GM12878 (cell line): ENCODE data around the gene TXNRD1. TPM values are rescaled to one million over a fixed set of nuclear protein-coding genes. Genes with fewer than 3 reads are reported as not detected.

Source experiments
- ATAC-seq: fragments of 200-7000 bp; cut with Tn5 transposase; 3 replicates; pipeline ENCODE4 v1.9.1; 2020; ENCODE audit warnings: mild to moderate bottlenecking, moderate library complexity
- BruUV-seq: library from RNA; stranded (reverse); fragments of 400-500 nt; replicated peaks from 2 replicates; lab custom pipeline; 2021; lab: Mats Ljungman, UMichigan
- CTCF ChIA-PET: fragments of 300-600 bp; sonication (Branson Sonifier 250); formaldehyde crosslinking; extraction: SDS; loops from one replicate; lab custom pipeline; 2021; ENCODE audit warnings: inconsistent platforms; lab: Yijun Ruan, JAX
- POLR2A ChIA-PET: fragments of 350-600 bp; formaldehyde crosslinking; extraction: SDS; loops from one replicate; lab custom pipeline; 2021; ENCODE audit warnings: inconsistent platforms; lab: Charles Lee
- RAD21 ChIA-PET: fragments of 300-600 bp; sonication (Branson Sonifier 250); formaldehyde crosslinking; loops from one replicate; lab custom pipeline; 2023; ENCODE audit warnings: antibody characterized with exemption; ENCODE audit not compliant: unreplicated experiment; lab: Charles Lee
- SMC1A ChIA-PET: fragments of 300-600 bp; sonication (Branson Sonifier 250); formaldehyde crosslinking; loops from one replicate; lab custom pipeline; 2023; ENCODE audit not compliant: unreplicated experiment, uncharacterized antibody; lab: Charles Lee
- DNase-seq: peaks from one replicate; pipeline ENCODE4 v3.0.0-alpha.2; 2011; ENCODE audit warnings: low read depth, low spot score
- FAIRE-seq: peaks from 3 replicates; lab custom pipeline; 2011; peaks lifted over from hg19 to GRCh38; lab: Jason Lieb, UNC
- H2AFZ ChIP-seq: 2 replicates; pipeline ENCODE4 v1.6.0; 2011; ENCODE audit warnings: low read depth, low read length, control low read depth; ENCODE audit not compliant: control insufficient read depth
- H3K27ac ChIP-seq: 2 replicates; pipeline ENCODE4 v1.5.1; 2011; ENCODE audit warnings: control low read depth; ENCODE audit not compliant: control insufficient read depth, insufficient read depth
- H3K27me3 ChIP-seq, 2 experiments: replicated peaks in 1 of 2; 2 replicates each; pipeline versions ENCODE4 v1.6.0 to v1.6.1; 2011; ENCODE audit warnings: low read length in 1 of 2; ENCODE audit not compliant: control insufficient read depth in 2 of 2, insufficient read depth in 2 of 2
- H3K36me3 ChIP-seq, 2 experiments: 2 replicates each; pipeline ENCODE4 v1.5.1; 2011; ENCODE audit warnings: low read length in 1 of 2; ENCODE audit not compliant: control insufficient read depth in 2 of 2, insufficient read depth in 2 of 2
- H3K4me1 ChIP-seq: 2 replicates; pipeline ENCODE4 v1.6.1; 2011; ENCODE audit warnings: mild to moderate bottlenecking, low read length, moderate library complexity, mixed read lengths; ENCODE audit not compliant: control insufficient read depth, insufficient read depth
- H3K4me2 ChIP-seq: 2 replicates; pipeline ENCODE4 v1.6.0; 2011; ENCODE audit warnings: control low read depth; ENCODE audit not compliant: control insufficient read depth, insufficient read depth
- H3K4me3 ChIP-seq: fragments of 200-600 bp; sonication (generic); 2 replicates; pipeline ENCODE4 v1.5.1; 2016
- H3K79me2 ChIP-seq: 2 replicates; pipeline ENCODE4 v1.6.0; 2011; ENCODE audit warnings: low read length; ENCODE audit not compliant: control insufficient read depth, insufficient read depth
- H3K9ac ChIP-seq: 2 replicates; pipeline ENCODE4 v1.8.0; 2011; ENCODE audit warnings: low read length, control low read depth, mixed read lengths; ENCODE audit not compliant: control insufficient read depth, insufficient read depth
- H3K9me3 ChIP-seq: replicated peaks from 3 replicates; pipeline ENCODE4 v1.5.1; 2011; ENCODE audit warnings: mild to moderate bottlenecking, low read length; ENCODE audit not compliant: control insufficient read depth, insufficient read depth
- H4K20me1 ChIP-seq: 2 replicates; pipeline ENCODE4 v1.6.0; 2011; ENCODE audit not compliant: control insufficient read depth, insufficient read depth
- ELK1 ChIP-seq: IDR thresholded peaks from 2 replicates; pipeline ENCODE4 v1.6.1; 2012; ENCODE audit warnings: low read depth, low read length, improper control_type of control experiment
- ESRRA ChIP-seq: IDR thresholded peaks from 2 replicates; pipeline ENCODE4 v1.6.1; 2012; ENCODE audit warnings: mild to moderate bottlenecking, low read length, improper control_type of control experiment
- IKZF2 ChIP-seq, 2 experiments: fragments of 450-650 bp; IDR thresholded peaks; 2 replicates each; pipeline ENCODE4 v1.6.1; 2017; ENCODE audit warnings: mild to moderate bottlenecking in 2 of 2, moderate library complexity in 2 of 2
- IRF4 ChIP-seq: IDR thresholded peaks from 2 replicates; pipeline ENCODE4 v1.6.1; 2011; ENCODE audit warnings: low read depth, low read length
- NFIC ChIP-seq: IDR thresholded peaks from 2 replicates; pipeline ENCODE4 v1.6.1; 2012; ENCODE audit warnings: low read depth, mild to moderate bottlenecking, inconsistent platforms, low read length, moderate library complexity
- NFYA ChIP-seq: IDR thresholded peaks from 2 replicates; pipeline ENCODE4 v1.6.1; 2011; ENCODE audit warnings: low read depth, mild to moderate bottlenecking, low read length, improper control_type of control experiment, borderline replicate concordance
- NR2F1 ChIP-seq: fragments of 450-650 bp; conservative IDR thresholded peaks from 2 replicates; pipeline ENCODE4 v1.6.1; 2017; ENCODE audit warnings: mild to moderate bottlenecking
- RB1 ChIP-seq: fragments of 450-650 bp; formaldehyde crosslinking; IDR thresholded peaks from 2 replicates; pipeline ENCODE4 v1.6.1; 2017; ENCODE audit warnings: mild to moderate bottlenecking, borderline replicate concordance
- STAT3 ChIP-seq: IDR thresholded peaks from 2 replicates; pipeline ENCODE4 v1.6.1; 2011; ENCODE audit warnings: low read depth, low read length, improper control_type of control experiment
- ZBTB11 ChIP-seq: fragments of 450-650 bp; formaldehyde crosslinking; IDR thresholded peaks from 2 replicates; pipeline ENCODE4 v1.5.0; 2022; ENCODE audit warnings: mild to moderate bottlenecking, missing genetic modification characterization
- ZSCAN29 ChIP-seq: fragments of 450-650 bp; IDR thresholded peaks from 2 replicates; pipeline ENCODE4 v1.6.1; 2017; ENCODE audit warnings: mild to moderate bottlenecking, moderate library complexity
- WGBS: methylation state at CpG from one replicate; pipeline ENCODE4 v1.1.6; 2016; ENCODE audit warnings: low lambda C conversion rate; ENCODE audit not compliant: insufficient replicate concordance, insufficient coverage; ENCODE audit errors: missing lambda C conversion rate; 5-methylcytosine and 5-hydroxymethylcytosine counted together
- in situ Hi-C: fragments of 300-500 bp; cut with MboI; formaldehyde crosslinking; loops from 9 replicates; pipeline ENCODE4 v1.14.3; 2018; ENCODE audit warnings: mixed read lengths
- intact Hi-C: fragments of 100-400 bp; cut with micrococcal nuclease; formaldehyde crosslinking; loops from one replicate; pipeline ENCODE4 v1.14.2; 2022; ENCODE audit not compliant: unreplicated experiment
- polyA plus RNA-seq, 11 experiments: library from polyadenylated mRNA; depleted of rRNA in 4 of 11; unstranded in 6 of 11; stranded (reverse) in 5 of 11; fragments of >200 nt; fragmentation: Nextera tagmentation in 4 of 11; fragmentation: Illumina TruSeq in 1 of 11; extraction: Ambion mirVana in 4 of 11; extraction: Trizol in 1 of 11; gene quantifications; 1 replicate in 1 of 11; 2 replicates in 10 of 11; pipeline versions ENCODE4 v1.2.1 to v1.2.3, GENCODE V29; 2011 to 2016; ENCODE audit warnings: inconsistent platforms in 2 of 11, missing spikeins in 2 of 11, low read depth in 1 of 11
- total RNA-seq, 4 experiments: library from RNA; depleted of rRNA in 3 of 4; stranded (reverse); fragments of >200 nt in 3 of 4; fragmentation: Illumina TruSeq in 1 of 4; extraction: Trizol in 1 of 4; gene quantifications; 2 replicates each; pipeline versions ENCODE4 v1.2.1 to v1.2.3, GENCODE V29; 2013 to 2021

The TXNRD1 gene
- total and polyA plus RNA-seq, 10 of the 15 experiments (the other 5 are each of a cell fraction or from before 2014, with no cell fraction given): 52.6 to 84.6 (median 67.8) TPM

GRCh38 chr12:104354868-104355570 is 139.4 kb downstream of the TXNRD1 start:
- H3K27me3 ChIP-seq: no peaks in the 10 kb centered on the region
- no peak overlapping the region for H3K4me2 ChIP-seq
- H3K9ac ChIP-seq: no peak overlapping the region
- no peak overlapping the region for H3K27ac ChIP-seq
- peaks cover 2 to 16% of the 10 kb centered on the region in 2 experiments; a peak in 3 of 4 replicates for H3K36me3 ChIP-seq
- H2AFZ ChIP-seq: no peak overlapping the region
- H3K4me3 ChIP-seq: no peak overlapping the region
- no peak for DNase-seq
- 99% methylated on average over 7 of the region's 7 CpGs for WGBS
- TF ChIP-seq RB1: no peak
- TF ChIP-seq IKZF2 (IDR thresholded peaks at IDR 0.05): no peak
- no peak for TF ChIP-seq NR2F1
- in situ Hi-C loops (no loop called here), intact Hi-C loops (loop anchor here (10.0 kb wide), 2 partner anchors 300 to 470 kb away; partner anchors contain the start of gene GLT8D2)
- ChIA-PET RAD21 (no interaction called here), POLR2A (no interaction called here), SMC1A (interaction anchor here (2.2 kb wide), 1 partner anchor 138 kb away, joined by 6 read pairs; no protein-coding TSS in a partner anchor), CTCF (interaction anchor here (1.6 kb wide), 1 partner anchor 66 kb away, joined by 4 read pairs; no protein-coding TSS in a partner anchor)
- H3K9me3 ChIP-seq: no peaks in the 10 kb centered on the region
- peaks cover 9% of the 10 kb centered on the region for H3K4me1 ChIP-seq
- no peak for ATAC-seq
- no TSS peak for BruUV-seq
- H4K20me1 ChIP-seq: no peaks in the 10 kb centered on the region
- no peak for FAIRE-seq
- no peaks in the 10 kb centered on the region for H3K79me2 ChIP-seq

- 95% methylated on average over 3 of the region's 3 CpGs for WGBS
- no TSS peak for BruUV-seq
- SMC1A ChIA-PET: no interaction called here
- no peak for ATAC-seq
- CTCF ChIA-PET: interaction anchor here (1.3 to 1.6 kb wide), 2 partner anchors 67 to 156 kb away, joined by 4 to 5 read pairs; no protein-coding TSS in a partner anchor
- no peak overlapping the region for H3K4me3 ChIP-seq
- peaks cover 9% of the 10 kb centered on the region for H3K4me1 ChIP-seq
- in situ Hi-C loops: no loop called here
- H3K9me3 ChIP-seq: no peaks in the 10 kb centered on the region
- peaks cover 2 to 11% of the 10 kb centered on the region in 2 experiments; a peak in 3 of 4 replicates for H3K36me3 ChIP-seq
- no peaks in the 10 kb centered on the region for H3K79me2 ChIP-seq
- no peak overlapping the region for H3K4me2 ChIP-seq
- no peak overlapping the region for H3K27ac ChIP-seq
- FAIRE-seq: no peak
- no peaks in the 10 kb centered on the region for H3K27me3 ChIP-seq
- H3K9ac ChIP-seq: no peak overlapping the region
- no peak overlapping the region for H2AFZ ChIP-seq
- RAD21 ChIA-PET: interaction anchor here (1.5 kb wide), 1 partner anchor 67 kb away, joined by 5 read pairs; no protein-coding TSS in a partner anchor
- intact Hi-C loops: loop anchor here (10.0 kb wide), 2 partner anchors 301 to 471 kb away; partner anchors contain the start of gene GLT8D2
- no peaks in the 10 kb centered on the region for H4K20me1 ChIP-seq
- POLR2A ChIA-PET: no interaction called here
- DNase-seq: no peak
- no peak for TF ChIP-seq ZSCAN29
- no peak for TF ChIP-seq ZBTB11 (CRISPR knock-in tag)
- TF ChIP-seq NFYA: no peak
- TF ChIP-seq IRF4: no peak
- TF ChIP-seq NFIC: no peak
- no peak for TF ChIP-seq STAT3
- no peak for TF ChIP-seq ESRRA
- no peak for TF ChIP-seq ELK1
These were observed 140.1 kb downstream of the TXNRD1 start for GRCh38 chr12:104355630-104356029.
